Sciatic nerve (tissue), 1 donor: ENCODE data around the gene MEIOSIN. TPM values are rescaled to one million over a fixed set of nuclear protein-coding genes. Genes with fewer than 3 reads are reported as not detected.

ENCODE experiments used
- total RNA-seq: library from RNA; stranded (reverse); fragmentation: NEBNext Ultra II Directional; extraction: Animal tissue kit (Norgen Biotek cat#: 25700); gene quantifications from one replicate; pipeline ENCODE4 v1.2.1, GENCODE V29; 2021
- donor health status: DM: no; HTN: no; CAD: no.

MEIOSIN gene
- total RNA-seq, 1 donor from 2014 or later, result not detected

Other genes with a start within 250 kb of the MEIOSIN start
- gene RTN2, start 236.4 kb upstream of the MEIOSIN start, total RNA-seq, result 4.0 TPM
- 1.8 TPM for gene PPM1N, start 235.0 kb upstream of the MEIOSIN start, total RNA-seq
- gene VASP, start 226.0 kb upstream of the MEIOSIN start, total RNA-seq, result 72.1 TPM
- gene OPA3, start 148.6 kb upstream of the MEIOSIN start, total RNA-seq, result 10.7 TPM
- gene GPR4, start 131.2 kb upstream of the MEIOSIN start, total RNA-seq, result 29.7 TPM
- gene EML2, start 94.0 kb upstream of the MEIOSIN start, total RNA-seq, result 43.3 TPM
- gene GIPR, start 65.2 kb upstream of the MEIOSIN start, total RNA-seq, result 5.0 TPM
- gene SNRPD2, start 41.5 kb upstream of the MEIOSIN start, total RNA-seq, result 209 TPM
- gene QPCTL, start 40.8 kb upstream of the MEIOSIN start, total RNA-seq, result 10.9 TPM
- gene FBXO46, start 2.5 kb upstream of the MEIOSIN start, total RNA-seq, result 23.6 TPM
- 26.3 TPM for gene SIX5, start 35.8 kb downstream of the MEIOSIN start, total RNA-seq
- gene DMPK, start 49.1 kb downstream of the MEIOSIN start, total RNA-seq, result 77.9 TPM
- 57.4 TPM for gene DMWD, start 59.4 kb downstream of the MEIOSIN start, total RNA-seq
- 0.18 TPM for gene RSPH6A, start 81.9 kb downstream of the MEIOSIN start, total RNA-seq
- 60.9 TPM for gene SYMPK, start 129.7 kb downstream of the MEIOSIN start, total RNA-seq
- not detected for gene FOXA3, start 130.9 kb downstream of the MEIOSIN start, total RNA-seq
- gene IRF2BP1, start 152.7 kb downstream of the MEIOSIN start, total RNA-seq, result 21.0 TPM
- gene MYPOP, start 169.2 kb downstream of the MEIOSIN start, total RNA-seq, result 8.6 TPM
- not detected for gene NANOS2, start 181.3 kb downstream of the MEIOSIN start, total RNA-seq
- 9.9 TPM for gene NOVA2, start 240.4 kb downstream of the MEIOSIN start, total RNA-seq